NOMO-1 (cell line): Measurements from ENCODE around the gene TUBB8.
"Not testable (repeated sequence)": the region's sequence is repeated elsewhere in the genome, so short reads cannot be mapped to it uniquely, and the experiment has no call there.

ENCODE experiments used
- DNase-seq, 2 experiments: peaks; one replicate each; lab custom pipeline; 2025; ENCODE audit not compliant: unreplicated experiment in 2 of 2; lab: John Stamatoyannopoulos, UW

TUBB8 gene

DNA sequence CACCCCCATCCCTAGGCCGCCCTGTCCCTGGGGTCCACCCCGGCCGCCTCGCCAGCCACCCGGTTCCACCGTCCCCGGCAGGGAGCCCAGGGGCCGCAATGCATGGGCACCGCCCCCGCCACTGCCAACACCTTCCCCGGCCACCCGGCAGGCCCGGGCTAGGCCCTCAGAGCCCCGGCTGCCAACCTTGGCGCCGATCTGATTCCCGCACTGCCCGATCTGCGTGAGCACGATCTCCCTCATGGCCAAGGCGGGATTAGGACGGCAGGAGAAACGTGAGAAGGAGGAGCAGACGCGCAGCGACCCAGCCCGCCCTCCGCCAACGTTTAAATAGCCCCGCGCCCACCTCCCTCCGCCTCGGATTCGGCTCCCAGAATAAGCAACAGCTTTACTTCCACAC is at the start of gene TUBB8:
TUBB8 (minus strand) TSS at position 301 of the 400 bp plus-strand sequence; CDS start at position 243, 58 bp downstream.
- DNase-seq, result no peak

DNA sequence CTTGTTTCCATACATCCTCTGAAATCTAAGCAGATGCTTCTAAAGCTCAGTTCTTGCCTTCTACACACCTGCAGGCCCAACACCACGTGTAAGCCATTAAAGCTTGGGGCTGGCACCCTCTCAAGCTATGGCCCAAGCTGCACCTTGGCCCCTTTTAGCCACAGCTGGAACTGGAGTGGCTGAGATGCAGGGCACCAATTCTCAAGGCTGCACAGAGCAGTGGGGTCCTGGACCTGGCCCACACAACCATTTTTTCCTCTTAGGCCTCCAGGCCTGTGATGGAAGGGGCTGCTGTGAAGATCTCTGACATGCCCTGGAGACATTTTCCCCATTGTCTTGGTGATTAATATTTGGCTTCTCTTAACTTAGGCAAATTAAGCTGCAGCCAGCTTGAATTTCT is 47.4 kb upstream of the TUBB8 start:
- no peak for DNase-seq

DNA sequence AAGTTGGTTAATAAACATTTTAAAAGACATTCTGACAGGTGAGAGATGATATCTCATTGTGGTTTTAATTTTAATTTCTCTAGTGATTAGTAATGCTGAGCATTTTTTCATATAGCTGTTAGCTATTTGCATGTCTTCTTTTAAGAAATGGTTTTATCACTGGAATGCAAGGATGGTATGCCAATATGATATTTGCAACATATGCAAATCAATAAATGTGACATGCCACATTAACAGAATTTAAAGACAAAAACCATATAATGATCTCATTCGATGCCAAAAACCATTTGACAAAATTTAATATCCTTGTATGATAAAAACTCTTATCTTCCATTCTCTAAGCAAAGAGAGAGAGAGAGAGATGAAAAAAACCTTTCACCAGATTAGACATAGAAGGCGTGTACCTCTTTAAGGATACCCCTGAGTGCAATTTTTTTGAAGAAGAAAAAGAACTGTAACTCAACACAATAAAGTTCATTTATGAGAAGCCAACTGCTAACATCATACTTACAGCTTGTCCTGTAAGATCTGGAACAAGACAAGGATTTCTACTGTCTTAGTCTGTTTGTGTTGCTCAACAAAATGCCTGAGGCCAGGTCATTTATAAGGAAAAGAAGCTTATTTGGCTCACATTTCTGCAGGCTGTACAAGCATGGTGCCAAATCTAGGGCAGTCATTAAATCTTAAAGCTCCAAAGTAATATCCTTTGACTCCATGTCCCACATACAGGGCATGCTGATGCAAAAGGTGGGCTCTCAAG is 46.4 kb upstream of the TUBB8 start:
- no peak for DNase-seq

DNA sequence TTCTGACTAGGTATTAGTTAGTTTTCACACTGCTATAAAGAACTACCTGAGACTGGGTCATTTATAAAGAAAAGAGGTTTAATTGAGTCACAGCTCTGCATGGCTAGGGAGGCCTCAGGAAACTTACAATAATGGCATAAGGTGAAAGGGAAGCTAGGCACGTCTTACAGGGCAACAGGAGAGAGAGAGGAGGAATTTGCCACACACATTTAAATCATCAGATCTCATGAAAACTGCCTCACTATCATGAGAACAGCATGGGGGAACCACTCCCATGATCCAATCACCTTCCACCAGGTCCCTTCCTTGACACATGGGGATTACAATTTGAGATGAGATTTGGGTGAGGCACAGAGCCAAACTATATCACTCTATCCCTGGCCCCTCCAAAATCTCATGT is 45.5 kb upstream of the TUBB8 start:
- no peak for DNase-seq

DNA sequence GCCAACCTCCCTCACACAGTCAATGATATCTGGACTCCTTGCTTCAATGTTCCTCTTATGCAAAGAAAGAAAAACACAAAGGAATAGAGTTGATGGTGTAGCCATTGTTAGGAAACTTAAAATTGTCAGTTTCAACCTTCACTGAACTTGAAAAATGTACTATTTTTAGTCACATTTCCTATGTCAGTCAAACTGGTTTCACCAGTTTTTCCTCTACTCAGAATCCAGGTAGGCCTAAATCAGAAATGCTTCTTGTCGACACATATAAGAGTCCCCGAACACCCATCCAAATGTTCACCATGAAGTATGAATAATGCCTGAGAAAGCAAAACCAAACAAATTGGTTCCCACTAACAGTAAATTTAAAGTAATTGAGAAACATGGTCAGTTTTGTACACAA is 43.8 kb upstream of the TUBB8 start:
- DNase-seq, result no peak

- no peak for DNase-seq
Measured at GRCh38 chr10:92153-92552, 43.1 kb upstream of the TUBB8 start.

- DNase-seq, result no peak
Measured at GRCh38 chr10:91313-91712, 42.2 kb upstream of the TUBB8 start.

GRCh38 chr10:90161-90560 is 41.1 kb upstream of the TUBB8 start:
- no peak for DNase-seq

GRCh38 chr10:89248-89647 is 40.2 kb upstream of the TUBB8 start:
- DNase-seq, result no peak

GRCh38 chr10:88253-88652 is 39.2 kb upstream of the TUBB8 start:
- DNase-seq, result no peak

- no peak for DNase-seq
Measured at GRCh38 chr10:87177-88080, 38.3 kb upstream of the TUBB8 start.

DNA sequence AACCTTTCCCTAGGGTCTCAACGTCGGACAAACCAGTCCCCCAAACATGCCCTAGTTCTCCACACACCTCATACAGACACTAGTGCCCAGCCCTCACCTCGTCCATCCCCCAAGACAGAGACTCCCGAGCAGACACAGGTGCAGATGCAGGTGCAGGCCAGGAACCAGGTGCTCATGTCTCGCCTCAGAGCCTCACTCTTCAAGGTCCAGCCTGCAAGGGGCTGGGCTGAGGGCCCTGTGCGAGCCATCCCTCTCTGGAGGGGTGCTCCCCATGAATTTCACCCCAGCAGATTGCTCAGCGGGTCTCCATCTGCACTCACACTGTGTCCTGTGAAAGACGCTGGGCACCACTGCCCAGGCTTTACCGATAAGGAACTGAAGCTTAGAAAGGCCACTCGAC is 36.9 kb upstream of the TUBB8 start:
- DNase-seq, result no peak

GRCh38 chr10:85044-85443 is 35.9 kb upstream of the TUBB8 start:
- DNase-seq, result no peak

- no peak for DNase-seq
Measured at GRCh38 chr10:83930-84530, 34.9 kb upstream of the TUBB8 start.

GRCh38 chr10:80477-81105 is 31.5 kb upstream of the TUBB8 start:
- no peak for DNase-seq

DNA sequence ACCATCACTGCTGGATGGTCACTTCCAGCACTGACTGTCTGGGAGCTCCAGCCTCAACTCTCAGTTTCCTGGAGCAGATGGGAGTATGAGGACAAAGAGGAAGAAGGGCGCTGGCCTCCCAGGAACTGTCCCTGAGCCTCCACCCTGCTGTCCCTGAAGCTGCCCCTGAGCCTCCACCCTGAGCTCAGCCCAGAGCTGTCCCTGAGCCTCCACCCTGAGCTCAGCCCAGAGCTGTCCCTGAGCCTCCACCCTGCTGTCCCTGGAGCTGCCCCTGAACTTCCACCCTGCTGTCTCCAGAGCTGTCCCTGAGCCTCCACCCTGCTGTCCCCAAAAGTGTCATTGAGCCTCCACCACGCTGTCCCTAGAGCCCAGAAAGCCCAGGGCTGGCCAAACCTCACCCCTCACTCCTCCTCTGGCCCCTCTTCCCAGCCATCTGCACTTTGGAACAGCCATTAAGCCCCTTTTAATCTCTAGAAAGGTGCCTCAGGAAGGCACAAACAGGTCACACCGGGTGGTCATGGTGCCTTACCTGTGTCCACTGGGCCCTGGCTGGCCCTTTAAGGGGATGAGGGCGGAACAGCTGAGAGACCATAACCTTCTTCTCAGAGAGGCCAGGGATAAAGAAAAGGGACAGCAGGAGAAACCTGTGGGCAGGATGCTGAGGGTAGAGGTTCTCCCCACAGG is 30.6 kb upstream of the TUBB8 start:
- DNase-seq, result no peak

DNA sequence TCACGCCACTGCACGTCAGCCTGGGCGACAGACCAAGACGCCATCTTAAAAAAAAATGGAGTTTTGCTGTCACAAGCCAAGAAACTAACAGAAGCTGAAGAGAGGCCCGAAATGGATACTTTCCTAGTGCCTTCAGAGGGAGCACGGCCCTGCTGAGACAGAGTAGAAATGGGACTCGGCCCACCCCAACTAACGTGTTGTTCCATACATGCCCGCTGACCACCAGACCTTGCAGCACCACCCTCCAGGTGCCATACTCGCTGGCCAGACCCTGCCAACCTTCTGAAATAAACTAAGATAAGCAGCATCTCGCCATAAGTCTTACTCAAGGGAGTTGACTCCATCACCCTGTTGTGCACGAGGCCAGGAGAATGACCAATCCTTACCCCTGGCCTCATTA is 29.5 kb upstream of the TUBB8 start:
- no peak for DNase-seq

- DNase-seq, result not testable (repeated sequence)
Measured at GRCh38 chr10:74266-74621, 25.1 kb upstream of the TUBB8 start.

DNA sequence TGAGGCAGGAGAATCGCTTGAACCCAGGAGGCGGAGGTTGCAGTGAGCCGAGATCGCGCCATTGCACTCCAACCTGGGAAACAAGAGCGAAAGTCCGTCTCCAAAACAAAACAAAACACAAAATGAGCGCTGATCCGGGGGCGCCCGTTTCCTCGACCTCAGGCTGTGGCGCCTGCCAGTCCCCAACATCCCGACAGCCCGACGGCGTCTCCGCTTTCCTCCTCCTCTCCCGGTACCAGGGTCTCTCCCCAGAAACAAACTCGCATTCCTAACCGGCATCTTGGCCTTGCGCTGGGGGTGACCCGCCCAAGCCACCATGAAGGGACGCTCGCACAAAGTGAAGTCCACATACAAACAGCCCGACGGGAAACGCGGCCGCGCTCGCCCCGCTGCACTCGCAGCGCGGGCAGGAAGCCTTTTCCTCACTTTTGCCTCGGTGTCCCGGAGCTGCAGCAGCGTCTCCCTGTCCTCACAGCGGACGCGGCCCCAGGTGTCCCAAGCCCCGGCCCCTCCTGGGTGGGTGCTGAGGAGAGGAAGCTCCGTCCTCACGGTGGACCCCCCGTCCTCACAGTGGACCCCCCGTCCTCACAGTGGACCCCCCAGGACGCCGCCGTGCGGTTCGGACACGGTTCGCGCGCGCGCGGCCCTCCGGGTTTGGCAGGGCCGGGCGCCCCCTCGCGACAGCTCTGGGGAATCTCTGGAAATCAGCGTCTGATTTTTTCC is 24.6 kb upstream of the TUBB8 start:
- peak; percentile 30 to 44 for DNase-seq

GRCh38 chr10:68156-68555 is 19.1 kb upstream of the TUBB8 start:
- not testable (repeated sequence) for DNase-seq
